Esophagus muscularis mucosa (tissue), 3 donors: ENCODE measurements around the gene LPCAT3.

ENCODE experiments used
- CTCF ChIP-seq, 3 experiments: fragments of 200-600 bp in 2 of 3; fragments of 450-650 bp in 1 of 3; sonication (generic) in 2 of 3; IDR thresholded peaks; one replicate each; pipeline ENCODE4 v1.5.1; 2017 to 2019; ENCODE audit warnings: antibody characterized with exemption in 3 of 3, mild to moderate bottlenecking in 2 of 3, moderate library complexity in 1 of 3
- POLR2AphosphoS5 ChIP-seq, 2 donors: sonication (generic); formaldehyde crosslinking; IDR thresholded peaks; one replicate each; pipeline ENCODE4 v1.6.1; 2017; ENCODE audit warnings: antibody characterized with exemption in 2 of 2

GRCh38 chr12:7045913-7046312 is 27.6 kb upstream of the LPCAT3 start:
- no peak for TF ChIP-seq CTCF (IDR thresholded peaks at IDR 0.05)
- no peak for TF ChIP-seq POLR2AphosphoS5 (IDR thresholded peaks at IDR 0.05)
